NB4 (cell line): ENCODE data around the gene ZCCHC18.

ENCODE experiments used
- CTCF ChIP-seq: IDR thresholded peaks from one replicate; pipeline ENCODE4 v1.5.1; 2012; ENCODE audit warnings: low read depth, low read length
- MAX ChIP-seq: IDR thresholded peaks from 2 replicates; pipeline ENCODE4 v1.6.1; 2011; ENCODE audit warnings: low read depth, low read length

GRCh38 chrX:104156630-104157529 lies 44.6 kb downstream of the ZCCHC18 start, which contains the start of gene SLC25A53:
- no peak for TF ChIP-seq CTCF
- TF ChIP-seq MAX, result no peak
